Left renal pelvis (tissue), 4 donors: ENCODE results near the gene POP5. TPM values are rescaled to one million over a fixed set of nuclear protein-coding genes. Genes with fewer than 3 reads are reported as not detected.
"Not testable (repeated sequence)": the region's sequence is repeated elsewhere in the genome, so short reads cannot be mapped to it uniquely, and the experiment has no call there.

Experiments used
- DNase-seq, 4 donors: peaks; one replicate each; pipeline ENCODE4 v3.0.0-alpha.2; 2013; ENCODE audit warnings: low read depth in 4 of 4, low spot score in 3 of 4
- polyA plus RNA-seq, 4 donors: library from polyadenylated mRNA; unstranded; fragments of 120-200 nt; gene quantifications; one replicate each; pipeline ENCODE4 v1.2.1, GENCODE V29; 2013; ENCODE audit not compliant: insufficient read length in 4 of 4

Gene POP5, protein sequence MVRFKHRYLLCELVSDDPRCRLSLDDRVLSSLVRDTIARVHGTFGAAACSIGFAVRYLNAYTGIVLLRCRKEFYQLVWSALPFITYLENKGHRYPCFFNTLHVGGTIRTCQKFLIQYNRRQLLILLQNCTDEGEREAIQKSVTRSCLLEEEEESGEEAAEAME
- 10 to 100 TPM; 32.9 to 57.6 (median 45.6) TPM for polyA plus RNA-seq

DNA sequence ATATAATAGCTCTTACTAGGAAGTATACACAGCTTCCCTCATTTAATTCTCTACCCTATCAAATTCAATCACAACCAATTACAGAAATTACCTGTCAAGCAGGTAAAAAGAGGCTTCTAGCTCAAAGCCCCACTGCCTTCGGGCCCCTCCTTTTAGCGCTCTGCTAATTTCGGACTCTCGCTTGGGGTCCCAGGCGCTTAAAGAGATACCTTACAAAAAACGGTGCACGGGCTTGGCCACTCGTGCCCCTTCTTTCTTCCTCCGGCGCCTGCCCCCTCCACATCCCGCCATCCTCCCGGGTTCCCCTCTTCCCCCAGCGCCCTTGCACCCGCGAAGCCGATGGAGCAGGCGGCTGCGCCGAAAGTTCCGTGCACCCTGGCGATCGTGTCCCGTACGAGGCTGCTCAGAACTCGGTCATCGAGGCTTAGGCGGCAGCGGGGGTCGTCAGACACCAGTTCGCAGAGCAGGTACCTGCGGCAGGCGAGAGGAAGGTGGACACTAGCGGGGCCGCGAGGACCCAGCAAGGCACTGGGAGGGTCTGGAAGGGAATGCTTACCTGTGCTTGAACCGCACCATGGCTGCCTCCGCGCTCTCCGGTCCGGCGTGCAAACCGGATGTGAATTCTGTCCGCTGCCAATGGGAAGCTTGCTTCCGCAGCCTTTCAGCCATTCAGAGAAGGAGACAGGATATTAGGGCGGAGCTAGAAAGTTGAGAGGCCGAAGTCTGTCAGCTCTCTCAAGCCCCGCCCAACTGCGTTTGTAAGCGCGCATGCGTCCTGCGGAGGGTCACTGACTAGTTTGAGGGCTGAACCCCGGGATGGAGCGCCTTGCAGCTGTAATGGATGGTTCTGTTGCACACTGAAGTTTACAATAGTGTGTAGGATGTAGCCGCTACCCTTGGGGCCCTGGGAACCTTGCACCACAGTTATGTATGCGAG, at the start of gene POP5:
Gene POP5 (minus strand): TSS at position 616 of the 937 bp plus-strand sequence. CDS start 40 bp downstream, at position 576.
- DNase-seq, result peak; percentile 91 to 94 (median 92)

DNA sequence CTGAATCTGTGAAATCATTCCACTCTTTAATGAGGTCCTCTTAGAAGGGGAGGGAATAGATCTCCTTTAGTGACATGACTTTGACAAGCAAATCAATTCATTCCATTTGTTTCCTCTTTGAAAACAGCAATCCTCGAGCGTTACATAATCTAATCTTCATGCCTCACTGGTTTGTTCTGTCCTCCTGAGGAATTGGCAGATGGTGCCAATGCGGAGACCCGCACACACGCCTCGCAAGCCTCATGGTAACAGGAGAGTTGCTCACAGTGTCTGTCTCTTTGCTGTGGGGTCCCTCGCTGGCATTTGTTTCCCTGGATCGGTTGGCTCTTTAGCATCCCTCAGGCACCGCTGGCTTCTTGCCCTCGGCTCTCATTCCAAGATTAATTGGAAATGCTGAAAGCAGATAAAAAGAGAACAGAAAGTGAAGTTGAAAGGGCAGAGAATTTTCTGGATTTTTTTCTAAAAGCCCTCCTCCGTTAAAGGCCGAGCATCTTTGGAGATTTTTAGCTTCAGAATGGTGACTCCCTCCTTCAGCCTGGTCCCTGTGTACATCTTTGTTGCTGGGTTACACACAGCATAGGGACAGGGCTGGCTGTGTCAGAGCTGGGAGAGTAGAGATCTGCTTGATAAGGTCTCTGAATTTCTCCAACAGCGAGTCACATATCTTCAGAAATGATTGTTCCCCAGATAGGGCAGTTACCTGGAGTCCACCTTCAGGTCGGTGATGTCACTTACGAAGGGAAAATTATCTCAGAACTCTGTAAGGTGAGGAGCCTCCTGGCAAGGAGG, 49.1 kb upstream of the POP5 start:
- no peak for DNase-seq

DNA sequence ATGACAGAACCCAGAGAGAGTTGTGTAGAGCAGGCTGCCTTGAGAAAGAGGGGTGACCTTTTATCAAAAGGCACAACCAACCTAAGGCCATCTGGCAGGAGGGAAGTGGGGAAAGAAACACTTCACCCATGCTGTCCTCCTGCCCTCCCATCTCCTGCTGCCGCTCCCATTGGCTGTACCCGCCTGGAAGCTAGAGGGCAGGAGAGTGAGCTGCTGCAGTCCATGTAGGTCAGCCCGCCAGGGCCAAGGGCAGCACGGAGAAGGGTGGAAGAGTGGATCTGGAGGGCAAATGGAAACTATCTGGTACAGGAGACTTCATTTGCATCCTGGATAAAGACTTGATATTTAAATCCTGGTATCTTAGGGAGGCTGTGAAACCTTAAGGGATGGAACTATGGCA, 47.7 kb upstream of the POP5 start:
- DNase-seq, result no peak

DNA sequence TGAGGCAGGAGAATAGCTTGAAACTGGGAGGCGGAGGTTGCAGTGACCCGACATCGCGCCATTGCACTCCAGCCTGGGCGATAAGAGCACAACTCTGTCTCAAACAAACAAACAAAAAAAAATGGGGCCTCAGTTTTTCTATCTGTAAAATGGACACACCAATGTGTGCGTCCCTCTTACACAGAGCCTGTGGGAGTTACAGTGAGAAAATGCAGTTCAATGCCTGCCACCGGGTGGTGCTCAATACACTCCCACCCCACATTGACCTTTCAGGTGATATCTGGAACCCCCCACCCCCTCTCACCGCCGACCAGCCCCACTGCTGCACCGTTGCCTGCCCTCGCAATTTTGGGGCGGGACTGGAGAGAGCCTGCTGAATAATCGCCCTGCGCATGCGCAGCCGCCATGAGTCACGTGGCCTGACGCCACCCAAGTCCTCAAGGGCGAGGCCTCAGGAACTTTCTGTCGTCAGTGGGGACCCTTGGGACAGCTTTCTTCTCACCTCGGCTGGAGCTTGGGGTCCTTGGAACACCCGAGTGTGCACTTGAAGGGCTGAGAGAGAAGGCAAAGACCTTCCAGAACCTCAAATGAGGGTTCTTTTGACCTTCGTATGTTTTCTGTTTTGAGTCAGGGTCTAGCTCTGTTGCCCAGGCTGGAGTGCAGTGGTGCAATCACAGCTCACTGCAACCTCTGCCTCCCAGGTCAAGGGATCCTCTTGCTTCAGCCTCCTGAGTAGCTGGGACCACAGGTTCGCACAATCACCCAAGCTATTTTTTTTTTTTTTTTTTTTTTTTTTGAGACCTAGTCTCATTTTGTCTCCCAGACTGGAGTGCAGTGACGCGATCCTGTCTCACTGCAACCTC, 44.6 kb upstream of the POP5 start:
- no peak for DNase-seq

DNA sequence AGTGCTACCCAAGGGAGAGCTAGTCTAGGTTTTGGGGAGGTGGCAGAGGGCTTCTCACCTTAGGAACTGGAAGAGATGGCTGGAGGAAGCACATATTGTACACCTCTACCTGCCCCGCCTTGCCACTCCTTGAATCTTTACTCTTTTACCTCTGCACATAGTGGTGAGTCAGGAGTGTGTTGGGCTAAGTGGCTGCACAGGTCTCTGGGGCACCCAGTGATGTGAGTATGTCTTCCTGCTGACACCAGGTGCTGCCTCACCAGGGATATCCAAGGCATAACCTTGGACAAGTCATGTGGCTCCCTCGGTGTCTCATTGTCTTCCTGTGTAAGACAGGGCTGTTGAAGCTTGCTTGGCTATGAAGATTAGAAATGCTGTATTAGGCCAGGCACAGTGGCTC, 39.4 kb upstream of the POP5 start:
- no peak for DNase-seq

DNA sequence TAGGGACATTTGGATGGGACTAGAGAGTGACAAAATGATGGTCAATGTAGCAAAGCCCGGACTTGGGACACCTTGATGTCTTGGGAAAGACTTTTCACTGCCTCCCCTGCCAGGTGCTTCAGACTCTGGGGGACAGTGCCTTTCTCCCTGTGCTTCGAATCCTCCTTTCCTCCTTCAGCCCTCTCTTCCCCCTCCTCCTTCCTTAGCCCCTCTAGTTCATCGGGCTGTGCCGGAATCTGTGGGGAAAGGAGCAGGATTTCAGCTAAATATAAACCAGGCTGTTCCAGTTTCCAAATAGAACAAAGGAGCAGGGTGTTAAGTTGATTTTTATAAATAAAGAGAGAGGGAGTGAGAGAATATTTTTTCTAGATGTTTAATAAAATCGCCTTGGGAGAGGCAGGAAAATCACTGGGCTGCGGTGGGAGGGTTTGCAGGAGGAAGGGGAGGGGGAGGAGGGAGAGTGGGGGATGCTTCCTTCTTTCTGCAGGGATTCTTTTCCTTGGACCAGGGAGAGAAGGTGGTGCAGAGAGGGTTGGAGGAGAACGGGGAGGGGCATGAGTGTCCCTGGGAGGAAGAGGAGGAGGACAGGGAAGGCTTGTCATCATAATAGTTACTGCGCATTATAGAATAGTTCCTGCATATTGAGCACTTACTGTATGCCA, 37.9 kb upstream of the POP5 start:
- DNase-seq, result no peak

DNA sequence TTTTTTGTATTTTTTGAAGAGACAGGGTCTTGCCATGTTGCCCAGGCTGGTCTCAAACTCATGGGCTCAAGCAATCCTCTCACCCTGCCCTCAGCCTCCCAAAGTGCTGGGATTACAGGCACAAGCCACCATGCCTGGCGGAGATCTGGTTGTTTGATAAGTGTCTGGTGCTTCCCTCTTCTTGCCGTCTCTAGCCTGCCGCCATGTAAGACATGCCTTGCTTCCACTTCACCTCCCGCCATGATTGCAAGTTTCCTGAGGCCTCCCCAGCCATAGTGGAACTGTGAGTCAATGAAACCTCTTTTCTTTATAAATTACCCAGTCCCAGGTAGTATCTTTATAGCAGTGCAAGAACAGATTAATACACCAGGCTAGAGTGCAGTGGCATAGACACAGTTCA, 36.6 kb upstream of the POP5 start:
- DNase-seq, result not testable (repeated sequence)

DNA sequence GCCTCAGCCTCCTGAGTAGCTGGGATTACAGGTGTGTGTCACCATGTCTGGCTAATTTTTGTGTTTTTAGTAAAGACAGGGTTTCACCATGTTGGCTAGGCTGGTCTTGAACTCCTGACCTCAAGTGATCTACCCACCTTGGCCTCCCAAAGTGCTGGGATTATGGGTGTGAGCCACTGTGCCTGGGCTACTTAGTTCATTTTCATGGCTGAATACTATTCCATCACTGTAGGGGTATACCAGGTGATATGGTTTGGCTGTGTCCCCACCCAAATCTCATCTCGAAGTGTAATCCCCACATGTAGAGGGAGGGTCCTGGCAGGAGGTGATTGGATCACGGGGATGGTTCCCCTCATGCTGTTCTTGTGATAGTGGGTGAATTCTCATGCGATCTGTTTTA, 36.0 kb upstream of the POP5 start:
- not testable (repeated sequence) for DNase-seq

DNA sequence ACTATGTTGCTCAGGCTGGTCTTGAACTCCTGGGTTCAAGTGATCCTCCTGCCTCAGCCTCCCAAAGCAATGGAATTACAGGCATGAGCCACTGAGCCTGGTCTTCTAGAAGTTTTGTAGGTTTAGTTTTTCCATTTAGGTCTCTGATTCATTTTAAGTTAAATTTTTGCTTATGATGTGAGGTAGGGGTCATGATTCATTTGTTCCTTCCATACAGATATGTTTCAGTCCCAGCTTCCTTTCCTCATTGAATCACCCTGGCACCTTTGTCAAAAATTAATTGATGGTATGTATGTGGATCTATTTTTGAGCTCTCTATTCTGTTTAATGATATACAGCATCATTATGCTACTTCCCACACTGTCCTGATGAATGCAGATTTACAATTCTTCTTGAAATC, 33.6 kb upstream of the POP5 start:
- DNase-seq, result no peak

DNA sequence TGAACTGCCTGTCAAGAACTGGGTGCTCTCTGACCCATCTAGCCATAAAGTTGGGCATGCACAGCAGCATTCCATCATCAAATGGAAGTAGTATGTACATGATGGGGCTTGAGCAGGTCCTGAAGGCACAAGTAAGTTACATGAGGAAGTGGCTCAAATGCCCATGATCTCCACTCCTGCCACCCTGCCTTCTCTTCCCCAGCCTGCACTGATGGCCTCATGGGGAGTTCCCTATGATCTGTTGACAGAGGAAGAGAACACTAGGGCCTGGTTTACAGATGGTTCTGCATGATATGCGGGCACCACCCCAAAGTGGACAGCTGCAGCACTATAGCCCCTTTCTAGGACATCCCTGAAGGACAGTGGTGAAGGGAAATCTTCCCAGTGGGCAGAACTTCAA, 30.3 kb upstream of the POP5 start:
- DNase-seq, result not testable (repeated sequence)

DNA sequence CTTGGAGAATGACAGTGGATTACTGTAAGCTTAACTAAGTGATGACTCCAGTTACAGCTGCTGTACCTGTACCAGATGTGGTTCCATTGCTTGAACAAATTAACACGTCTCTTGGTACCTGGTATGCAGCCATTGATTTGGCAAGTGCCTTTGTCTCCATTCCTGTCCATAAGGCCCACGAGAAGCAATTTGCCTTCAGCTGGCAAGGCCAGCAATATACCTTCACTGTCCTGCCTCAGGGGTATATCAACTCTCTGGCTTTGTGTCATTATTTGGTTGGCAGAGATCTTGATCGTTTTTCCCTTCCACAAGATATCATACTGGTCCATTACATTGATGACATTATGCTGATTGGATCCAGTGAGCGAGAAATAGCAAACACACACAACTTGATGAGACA, 29.4 kb upstream of the POP5 start:
- no peak for DNase-seq

DNA sequence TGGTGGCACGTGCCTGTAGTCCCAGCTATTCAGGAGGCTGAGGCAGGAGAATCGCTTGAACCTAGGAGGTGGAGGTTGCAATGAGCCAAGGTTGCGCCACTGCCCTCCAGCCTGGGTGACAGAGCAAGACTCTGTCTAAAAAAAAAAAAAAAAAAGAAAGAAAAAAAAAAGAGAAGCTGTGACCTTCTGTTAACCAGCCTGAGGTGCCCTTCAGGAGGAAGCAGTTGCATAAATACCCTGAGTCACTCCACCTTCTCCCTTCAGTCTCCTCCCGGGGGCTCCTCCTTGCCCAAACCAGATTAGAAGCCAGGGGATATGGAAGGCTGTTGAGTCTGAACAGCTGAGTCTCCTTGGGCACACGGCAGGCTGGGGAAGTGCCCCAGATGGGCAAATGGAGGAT, 21.2 kb upstream of the POP5 start:
- DNase-seq, result not testable (repeated sequence)

DNA sequence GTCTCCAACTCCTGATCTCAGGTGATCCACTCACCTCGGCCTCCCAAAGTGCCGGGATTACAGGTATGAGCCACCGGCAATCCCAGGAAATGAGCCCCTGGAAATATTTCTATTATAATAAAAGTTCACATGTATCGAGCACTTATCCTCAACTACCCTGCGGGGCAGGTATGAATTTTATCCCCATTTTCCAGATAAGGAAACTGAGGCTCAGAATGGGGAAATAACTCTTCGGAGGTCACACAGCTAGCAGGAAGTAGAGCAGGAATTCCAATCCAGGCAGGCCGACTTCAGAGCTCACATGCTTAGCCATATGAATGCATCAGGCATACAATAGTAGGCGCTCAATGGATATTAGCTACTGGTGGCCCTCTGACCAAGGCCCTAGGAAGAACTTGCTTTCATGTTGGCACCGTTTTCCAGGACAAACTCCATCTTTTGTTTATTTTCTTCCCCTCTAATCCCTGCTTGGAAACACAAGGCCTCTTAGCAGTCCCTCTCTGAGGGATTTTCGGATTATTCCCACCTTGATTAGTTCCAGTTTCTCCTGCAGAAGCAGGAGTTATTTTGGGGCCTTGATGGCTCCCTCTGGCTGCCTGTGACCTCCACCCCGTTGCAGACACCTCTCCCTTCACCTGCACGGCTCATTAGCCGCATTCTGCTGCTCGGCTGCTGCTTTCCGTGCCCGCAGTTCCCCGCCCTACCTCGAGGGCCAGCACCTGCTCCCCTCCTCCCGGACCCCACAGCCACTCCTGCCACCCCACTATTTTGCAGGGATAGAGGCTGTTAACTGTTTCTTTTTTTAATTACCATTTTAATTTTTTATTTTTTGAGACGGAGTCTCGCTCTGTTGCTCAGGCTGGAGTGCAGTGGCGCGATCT, 18.7 kb upstream of the POP5 start:
- DNase-seq, result no peak

DNA sequence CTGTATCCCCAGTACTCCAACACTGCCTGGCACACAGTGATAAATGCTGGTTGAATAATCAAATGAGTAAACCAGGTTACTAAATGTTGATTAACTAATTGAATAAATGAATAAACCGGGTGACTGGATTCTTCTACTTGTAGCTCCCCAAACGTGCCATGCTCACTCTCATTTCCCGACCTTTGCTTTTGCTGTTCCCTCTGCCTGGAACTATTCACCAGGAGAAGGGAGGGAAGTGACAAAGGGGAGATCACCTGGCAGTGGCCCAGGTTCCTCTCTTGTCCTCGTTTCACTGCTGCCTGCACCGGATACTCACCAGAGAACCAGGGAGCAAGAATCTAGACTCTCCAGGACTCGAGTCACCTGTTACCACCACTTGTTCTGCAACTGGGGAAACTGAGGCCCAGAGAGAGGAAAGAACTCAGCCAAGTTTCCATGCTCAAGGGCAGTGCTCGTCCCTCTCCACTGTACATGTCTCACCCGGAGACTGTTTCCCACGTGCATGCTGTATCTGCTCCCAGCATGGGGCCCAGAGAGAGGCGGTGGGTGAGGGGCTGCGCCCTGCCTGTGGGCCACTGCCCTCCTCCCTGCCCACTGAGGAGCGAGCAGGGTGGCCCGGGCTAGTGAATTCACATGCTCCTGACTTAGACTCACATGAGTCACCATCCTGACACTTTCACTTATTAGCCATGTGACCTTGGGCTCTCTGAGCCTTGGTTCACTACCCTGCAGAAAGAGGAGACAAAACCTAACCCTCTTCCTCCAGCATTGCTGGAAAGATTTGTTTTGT, 17.7 kb upstream of the POP5 start:
- no peak for DNase-seq

DNA sequence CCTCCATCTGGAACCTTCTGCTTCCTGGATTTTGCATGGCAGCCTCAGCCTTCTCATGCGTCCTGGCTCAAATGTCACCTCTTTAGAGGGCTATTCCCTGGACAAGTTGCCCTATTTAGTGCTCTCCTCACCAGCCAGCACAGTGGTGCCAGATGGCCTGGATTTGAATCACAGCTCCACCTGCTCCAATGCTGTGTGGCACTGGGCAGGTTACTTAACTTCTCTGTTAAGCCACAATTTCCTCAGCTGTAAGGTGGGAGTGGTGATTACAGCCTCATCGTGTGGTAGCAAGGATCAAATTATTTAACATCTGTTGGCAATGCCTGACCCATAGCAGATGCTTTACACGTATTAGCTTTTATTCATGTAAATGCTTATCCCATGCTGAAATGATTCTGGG, 16.7 kb upstream of the POP5 start:
- no peak for DNase-seq

DNA sequence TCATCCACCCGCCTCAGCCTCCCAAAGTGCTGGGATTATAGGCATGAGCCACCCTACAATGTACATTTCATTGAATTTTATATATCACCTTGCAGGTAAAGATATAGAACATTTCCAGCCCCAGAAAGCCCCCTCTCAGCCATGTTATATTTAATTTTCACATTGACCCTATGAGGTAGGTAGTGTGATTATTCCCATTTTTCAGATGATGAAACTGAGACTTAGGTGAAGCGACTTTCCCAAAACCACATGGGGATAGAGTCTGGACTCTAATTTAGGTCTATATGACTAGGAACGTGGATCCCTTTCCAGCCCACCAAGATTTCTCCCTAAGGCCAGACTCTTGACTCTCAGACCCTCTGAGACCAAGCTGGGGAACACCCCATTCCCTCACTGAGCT, 15.7 kb upstream of the POP5 start:
- no peak for DNase-seq

DNA sequence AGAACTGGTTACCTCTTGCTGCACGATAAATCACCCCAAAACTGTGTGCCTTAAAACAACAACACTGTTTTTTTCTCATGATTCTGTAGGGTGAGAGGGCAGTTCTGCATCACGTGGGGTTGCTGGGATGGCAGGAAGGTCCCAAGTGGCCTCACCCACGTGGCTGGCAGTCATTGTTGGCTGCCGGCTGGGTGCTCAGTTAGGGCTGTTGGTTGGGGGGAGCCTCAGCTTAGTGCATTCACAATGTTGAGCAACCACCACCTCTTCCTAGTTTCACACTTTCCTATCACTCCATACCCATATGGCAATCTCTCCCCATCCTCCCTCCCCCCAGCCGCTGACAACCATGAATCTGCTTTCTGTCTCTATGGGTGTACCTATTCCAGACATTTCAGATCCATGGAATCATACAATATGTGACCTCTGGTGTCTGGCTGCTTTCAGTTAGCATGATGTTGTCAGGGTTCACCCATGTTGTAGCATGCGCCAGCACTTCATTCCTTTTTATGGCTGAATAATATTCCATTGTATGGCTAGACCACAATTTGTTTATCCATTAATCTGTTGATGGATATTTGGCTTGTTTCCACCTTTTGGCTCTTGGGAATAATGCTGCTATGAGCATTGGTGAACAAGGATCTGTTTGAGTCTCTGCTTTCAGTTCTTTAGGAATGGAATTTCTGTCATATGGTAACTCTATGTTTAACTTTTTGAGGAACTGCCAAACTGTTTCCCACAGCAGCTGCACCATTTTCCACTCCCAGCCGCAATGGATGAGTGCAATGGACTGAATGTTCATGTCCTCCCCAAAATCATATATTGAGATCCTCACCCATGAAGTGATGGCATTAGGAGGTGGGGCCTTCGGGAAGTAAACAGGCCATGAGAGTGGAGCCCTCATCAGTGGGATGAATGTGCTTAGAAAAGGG, 11.2 kb upstream of the POP5 start:
- no peak for DNase-seq
